Measurements from ENCODE around the gene PLAC8L1. TPM values are rescaled to one million over a fixed set of nuclear protein-coding genes. Genes with fewer than 3 reads are reported as not detected.
"Not testable (repeated sequence)": the region's sequence is repeated elsewhere in the genome, so short reads cannot be mapped to it uniquely, and the experiment has no call there.

Gene PLAC8L1
- total RNA-seq, 1 donor from 2014 or later: 0.49 TPM

- Histone ChIP-seq H3K4me3 (no peak overlapping the region), H3K36me3 (peaks cover 93% of the 10 kb centered on the region), H3K27me3 (ENCODE audit: low read depth) (no peaks in the 10 kb centered on the region), H3K4me1 (no peaks in the 10 kb centered on the region), H3K9me3 (replicated peaks) (no peaks in the 10 kb centered on the region), H3K27ac (replicated peaks) (no peak overlapping the region)
- intact Hi-C loops (cut with micrococcal nuclease): no loop called here
- no peak for DNase-seq
- TF ChIP-seq CTCF (IDR thresholded peaks at IDR 0.05; ENCODE audit: borderline replicate concordance): no peak
Measured at GRCh38 chr5:146124580-146124979, 19.2 kb upstream of the PLAC8L1 start.

- peaks cover 14% of the 10 kb centered on the region for H3K4me1 ChIP-seq
- H3K27ac ChIP-seq (replicated peaks); H3K27me3 ChIP-seq (ENCODE audit: low read depth); intact Hi-C loops (cut with micrococcal nuclease); H3K9me3 ChIP-seq (replicated peaks); DNase-seq; H3K4me3 ChIP-seq: not testable (repeated sequence)
- peaks cover 75% of the 10 kb centered on the region for H3K36me3 ChIP-seq
Measured at GRCh38 chr5:146121451-146121850, 16.1 kb upstream of the PLAC8L1 start.

GRCh38 chr5:146118322-146118721 is 12.9 kb upstream of the PLAC8L1 start:
- Histone ChIP-seq H3K4me3 (no peak overlapping the region), H3K27me3 (ENCODE audit: low read depth) (no peaks in the 10 kb centered on the region), H3K27ac (replicated peaks) (no peak overlapping the region), H3K9me3 (replicated peaks) (no peaks in the 10 kb centered on the region), H3K36me3 (peaks cover 63% of the 10 kb centered on the region), H3K4me1 (peaks cover 14% of the 10 kb centered on the region)
- no peak for DNase-seq
- no peak for TF ChIP-seq CTCF (IDR thresholded peaks at IDR 0.05; ENCODE audit: borderline replicate concordance)
- intact Hi-C loops (cut with micrococcal nuclease): no loop called here

GRCh38 chr5:146117216-146117615 is 11.8 kb upstream of the PLAC8L1 start:
- H3K27me3 ChIP-seq (ENCODE audit: low read depth); H3K9me3 ChIP-seq (replicated peaks); DNase-seq; H3K4me3 ChIP-seq; H3K27ac ChIP-seq (replicated peaks); intact Hi-C loops (cut with micrococcal nuclease): not testable (repeated sequence)
- Histone ChIP-seq H3K36me3 (peaks cover 63% of the 10 kb centered on the region), H3K4me1 (peaks cover 14% of the 10 kb centered on the region)

GRCh38 chr5:146116361-146116760 is 11.0 kb upstream of the PLAC8L1 start:
- intact Hi-C loops (cut with micrococcal nuclease): no loop called here
- Histone ChIP-seq H3K4me1 (peaks cover 14% of the 10 kb centered on the region), H3K27ac (replicated peaks) (no peak overlapping the region), H3K27me3 (ENCODE audit: low read depth) (no peaks in the 10 kb centered on the region), H3K9me3 (replicated peaks) (no peaks in the 10 kb centered on the region), H3K36me3 (peaks cover 55% of the 10 kb centered on the region), H3K4me3 (no peak overlapping the region)
- TF ChIP-seq CTCF (IDR thresholded peaks at IDR 0.05; ENCODE audit: borderline replicate concordance): no peak
- no peak for DNase-seq

- Histone ChIP-seq H3K4me1 (peaks cover 10% of the 10 kb centered on the region), H3K9me3 (replicated peaks) (no peaks in the 10 kb centered on the region), H3K27ac (replicated peaks) (no peak overlapping the region), H3K27me3 (ENCODE audit: low read depth) (no peaks in the 10 kb centered on the region), H3K4me3 (no peak overlapping the region), H3K36me3 (peaks cover 26% of the 10 kb centered on the region)
- TF ChIP-seq CTCF (IDR thresholded peaks at IDR 0.05; ENCODE audit: borderline replicate concordance): no peak
- no peak for DNase-seq
- intact Hi-C loops (cut with micrococcal nuclease): no loop called here
Measured at GRCh38 chr5:146112476-146112875, 7.1 kb upstream of the PLAC8L1 start.

- no peak overlapping the region for H3K4me3 ChIP-seq
- no peak for TF ChIP-seq CTCF (IDR thresholded peaks at IDR 0.05; ENCODE audit: borderline replicate concordance)
- H3K4me1 ChIP-seq: no peaks in the 10 kb centered on the region
- H3K36me3 ChIP-seq: peaks cover 26% of the 10 kb centered on the region
- no peaks in the 10 kb centered on the region for H3K27me3 ChIP-seq (ENCODE audit: low read depth)
- intact Hi-C loops (cut with micrococcal nuclease): no loop called here
- DNase-seq: no peak
- H3K9me3 ChIP-seq (replicated peaks): no peaks in the 10 kb centered on the region
- H3K27ac ChIP-seq (replicated peaks): no peak overlapping the region
Measured at GRCh38 chr5:146111409-146111808, 6.0 kb upstream of the PLAC8L1 start.

Measured in left ventricle myocardium inferior (tissue), 1 donor.